ENCODE results near the gene PON3. TPM values are rescaled to one million over a fixed set of nuclear protein-coding genes. Genes with fewer than 3 reads are reported as not detected.

PON3 gene
- total and polyA plus RNA-seq, 2 of the 13 experiments (the other 11 are each of a cell fraction or from before 2014, with no cell fraction given), result 23.6 to 37.8 TPM

DNA sequence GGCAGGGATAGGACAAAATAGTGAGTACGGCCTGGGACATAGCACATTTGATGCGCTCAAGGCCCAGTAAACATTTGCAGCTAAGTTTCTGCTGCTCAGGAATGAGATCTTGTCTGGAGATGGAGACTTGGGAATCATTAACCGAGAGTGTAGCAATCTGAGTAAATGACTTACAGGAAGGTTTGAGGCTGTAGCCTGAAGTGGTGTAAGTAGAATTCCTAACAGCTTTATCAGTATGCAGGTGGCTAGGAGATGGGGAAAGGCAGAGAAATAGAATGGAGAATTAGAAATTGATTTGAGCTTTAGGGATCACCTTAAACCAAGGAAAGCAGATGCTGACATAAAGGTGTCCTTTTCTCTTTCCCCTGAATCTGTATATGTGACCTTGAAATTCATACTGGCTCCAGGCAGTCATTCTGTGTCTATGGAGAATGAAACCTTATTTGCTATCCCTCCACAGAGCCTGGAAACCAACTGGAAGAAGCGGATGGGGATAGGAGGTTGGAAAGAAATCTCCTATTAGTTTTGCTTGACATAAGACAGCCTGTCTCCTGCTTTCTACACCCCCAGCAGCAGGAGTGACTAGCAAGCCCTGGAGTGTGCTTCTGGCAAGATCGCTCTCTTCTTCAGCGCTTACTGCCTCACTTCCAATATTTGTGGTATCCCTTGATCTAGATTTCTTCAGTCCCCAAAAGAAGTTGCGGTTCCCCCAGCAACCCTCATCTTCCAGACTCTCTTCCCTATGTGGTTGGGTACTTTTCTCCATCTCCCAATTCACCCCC is 45.1 kb upstream of the PON3 start (continued):
- TF ChIP-seq U2AF1 (optimal IDR thresholded peaks at IDR 0.05; ENCODE audit: low read depth, low read length), result no peak
- no peak for TF ChIP-seq HMGA1 (CRISPR knock-in tag; conservative IDR thresholded peaks at IDR 0.05)
- TF ChIP-seq KLF13 (CRISPR knock-in tag; IDR thresholded peaks at IDR 0.05), result no peak
- TF ChIP-seq EEA1 (CRISPR knock-in tag; IDR thresholded peaks at IDR 0.05; ENCODE audit: borderline replicate concordance), result no peak
- TF ChIP-seq ZNF326 (CRISPR knock-in tag; IDR thresholded peaks at IDR 0.05; ENCODE audit: borderline replicate concordance), result no peak
- no peak for TF ChIP-seq ZNF652 (CRISPR knock-in tag; IDR thresholded peaks at IDR 0.05; ENCODE audit: borderline replicate concordance, low read depth)
- TF ChIP-seq POLR2G (IDR thresholded peaks at IDR 0.05; ENCODE audit: low read depth, low read length), result peak; percentile 80
- no peak; the same call in 1 of the 2 replicates for TF ChIP-seq WIZ (CRISPR knock-in tag; IDR thresholded peaks at IDR 0.05)
- TF ChIP-seq ZNF761 (CRISPR knock-in tag; conservative IDR thresholded peaks at IDR 0.05), result no peak
- TF ChIP-seq ZNF17 (CRISPR knock-in tag; IDR thresholded peaks at IDR 0.05), result no peak
- TF ChIP-seq ZNF496 (CRISPR knock-in tag; IDR thresholded peaks at IDR 0.05; ENCODE audit: insufficient replicate concordance), result no peak
- TF ChIP-seq, protein P1, sequence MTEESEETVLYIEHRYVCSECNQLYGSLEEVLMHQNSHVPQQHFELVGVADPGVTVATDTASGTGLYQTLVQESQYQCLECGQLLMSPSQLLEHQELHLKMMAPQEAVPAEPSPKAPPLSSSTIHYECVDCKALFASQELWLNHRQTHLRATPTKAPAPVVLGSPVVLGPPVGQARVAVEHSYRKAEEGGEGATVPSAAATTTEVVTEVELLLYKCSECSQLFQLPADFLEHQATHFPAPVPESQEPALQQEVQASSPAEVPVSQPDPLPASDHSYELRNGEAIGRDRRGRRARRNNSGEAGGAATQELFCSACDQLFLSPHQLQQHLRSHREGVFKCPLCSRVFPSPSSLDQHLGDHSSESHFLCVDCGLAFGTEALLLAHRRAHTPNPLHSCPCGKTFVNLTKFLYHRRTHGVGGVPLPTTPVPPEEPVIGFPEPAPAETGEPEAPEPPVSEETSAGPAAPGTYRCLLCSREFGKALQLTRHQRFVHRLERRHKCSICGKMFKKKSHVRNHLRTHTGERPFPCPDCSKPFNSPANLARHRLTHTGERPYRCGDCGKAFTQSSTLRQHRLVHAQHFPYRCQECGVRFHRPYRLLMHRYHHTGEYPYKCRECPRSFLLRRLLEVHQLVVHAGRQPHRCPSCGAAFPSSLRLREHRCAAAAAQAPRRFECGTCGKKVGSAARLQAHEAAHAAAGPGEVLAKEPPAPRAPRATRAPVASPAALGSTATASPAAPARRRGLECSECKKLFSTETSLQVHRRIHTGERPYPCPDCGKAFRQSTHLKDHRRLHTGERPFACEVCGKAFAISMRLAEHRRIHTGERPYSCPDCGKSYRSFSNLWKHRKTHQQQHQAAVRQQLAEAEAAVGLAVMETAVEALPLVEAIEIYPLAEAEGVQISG (CRISPR knock-in tag; IDR thresholded peaks at IDR 0.05), result no peak
- TF ChIP-seq CBX5 (CRISPR knock-in tag; IDR thresholded peaks at IDR 0.05; ENCODE audit: borderline replicate concordance), result no peak
- no peak for TF ChIP-seq ZSCAN12 (CRISPR knock-in tag; IDR thresholded peaks at IDR 0.05)
- peak; percentile 41; the same call in 1 of the 2 replicates for TF ChIP-seq HNF4G (IDR thresholded peaks at IDR 0.05; ENCODE audit: borderline replicate concordance, low read depth, low read length)
- no peak for TF ChIP-seq HNF4G (CRISPR knock-in tag; IDR thresholded peaks at IDR 0.05; ENCODE audit: borderline replicate concordance, low read depth)
- peak; percentile 68; the same call in 1 of the 2 replicates for TF ChIP-seq RXRB (CRISPR knock-in tag; IDR thresholded peaks at IDR 0.05; ENCODE audit: borderline replicate concordance)
- TF ChIP-seq, protein P2, sequence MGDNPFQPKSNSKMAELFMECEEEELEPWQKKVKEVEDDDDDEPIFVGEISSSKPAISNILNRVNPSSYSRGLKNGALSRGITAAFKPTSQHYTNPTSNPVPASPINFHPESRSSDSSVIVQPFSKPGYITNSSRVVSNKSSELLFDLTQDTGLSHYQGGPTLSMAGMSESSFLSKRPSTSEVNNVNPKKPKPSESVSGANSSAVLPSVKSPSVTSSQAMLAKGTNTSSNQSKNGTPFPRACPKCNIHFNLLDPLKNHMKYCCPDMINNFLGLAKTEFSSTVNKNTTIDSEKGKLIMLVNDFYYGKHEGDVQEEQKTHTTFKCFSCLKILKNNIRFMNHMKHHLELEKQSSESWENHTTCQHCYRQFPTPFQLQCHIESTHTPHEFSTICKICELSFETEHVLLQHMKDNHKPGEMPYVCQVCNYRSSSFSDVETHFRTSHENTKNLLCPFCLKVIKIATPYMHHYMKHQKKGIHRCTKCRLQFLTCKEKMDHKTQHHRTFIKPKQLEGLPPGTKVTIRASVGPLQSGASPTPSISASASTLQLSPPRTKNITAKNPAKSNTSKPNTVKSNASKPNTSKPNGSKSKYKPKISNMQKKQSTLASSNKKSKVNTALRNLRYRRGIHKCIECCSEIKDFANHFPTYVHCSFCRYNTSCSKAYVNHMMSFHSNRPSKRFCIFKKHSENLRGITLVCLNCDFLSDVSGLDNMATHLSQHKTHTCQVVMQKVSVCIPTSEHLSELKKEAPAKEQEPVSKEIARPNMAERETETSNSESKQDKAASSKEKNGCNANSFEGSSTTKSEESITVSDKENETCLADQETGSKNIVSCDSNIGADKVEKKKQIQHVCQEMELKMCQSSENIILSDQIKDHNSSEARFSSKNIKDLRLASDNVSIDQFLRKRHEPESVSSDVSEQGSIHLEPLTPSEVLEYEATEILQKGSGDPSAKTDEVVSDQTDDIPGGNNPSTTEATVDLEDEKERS (CRISPR knock-in tag; IDR thresholded peaks at IDR 0.05), result 0 out of 2 replicates have a peak, but pooled peaks have one; percentile 19
- no peak for TF ChIP-seq ZNF772 (CRISPR knock-in tag; IDR thresholded peaks at IDR 0.05)
- TF ChIP-seq ZNF768 (CRISPR knock-in tag; IDR thresholded peaks at IDR 0.05), result no peak
- TF ChIP-seq ZNF766 (CRISPR knock-in tag; IDR thresholded peaks at IDR 0.05; ENCODE audit: borderline replicate concordance), result no peak
- no peak; the same call in 1 of the 2 replicates for TF ChIP-seq HMG20B (CRISPR knock-in tag; conservative IDR thresholded peaks at IDR 0.05)
- no peak for TF ChIP-seq ZNF333 (CRISPR knock-in tag; IDR thresholded peaks at IDR 0.05; ENCODE audit: borderline replicate concordance)
- TF ChIP-seq, protein P3, sequence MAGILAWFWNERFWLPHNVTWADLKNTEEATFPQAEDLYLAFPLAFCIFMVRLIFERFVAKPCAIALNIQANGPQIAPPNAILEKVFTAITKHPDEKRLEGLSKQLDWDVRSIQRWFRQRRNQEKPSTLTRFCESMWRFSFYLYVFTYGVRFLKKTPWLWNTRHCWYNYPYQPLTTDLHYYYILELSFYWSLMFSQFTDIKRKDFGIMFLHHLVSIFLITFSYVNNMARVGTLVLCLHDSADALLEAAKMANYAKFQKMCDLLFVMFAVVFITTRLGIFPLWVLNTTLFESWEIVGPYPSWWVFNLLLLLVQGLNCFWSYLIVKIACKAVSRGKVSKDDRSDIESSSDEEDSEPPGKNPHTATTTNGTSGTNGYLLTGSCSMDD (CRISPR knock-in tag; IDR thresholded peaks at IDR 0.05), result no peak

Measured in HepG2 (cell line).